Endothelial cell (in vitro differentiated cells): ENCODE data around the gene FKBP15. TPM values are rescaled to one million over a fixed set of nuclear protein-coding genes. Genes with fewer than 3 reads are reported as not detected.
"Not testable (repeated sequence)": the region's sequence is repeated elsewhere in the genome, so short reads cannot be mapped to it uniquely, and the experiment has no call there.

Experiments
- DNase-seq: peaks from one replicate; pipeline ENCODE4 v3.0.0; 2021; ENCODE audit warnings: low spot score
- H3K27ac Mint-ChIP-seq: one replicate; pipeline ENCODE4 v1.8.0; 2021; ENCODE audit warnings: mixed read lengths, inconsistent platforms; ENCODE audit not compliant: unreplicated experiment
- H3K27me3 Mint-ChIP-seq: one replicate; pipeline ENCODE4 v1.8.0; 2021; ENCODE audit warnings: mild to moderate bottlenecking, moderate library complexity, mixed read lengths, inconsistent platforms; ENCODE audit not compliant: unreplicated experiment
- H3K36me3 Mint-ChIP-seq: one replicate; pipeline ENCODE4 v1.8.0; 2021; ENCODE audit warnings: mild to moderate bottlenecking, low read depth, mixed read lengths, inconsistent platforms; ENCODE audit not compliant: unreplicated experiment
- H3K4me1 Mint-ChIP-seq: one replicate; pipeline ENCODE4 v1.8.0; 2021; ENCODE audit warnings: mild to moderate bottlenecking, mixed read lengths, inconsistent platforms; ENCODE audit not compliant: unreplicated experiment
- H3K4me3 Mint-ChIP-seq: one replicate; pipeline ENCODE4 v1.8.0; 2021; ENCODE audit warnings: mild to moderate bottlenecking, mixed read lengths, inconsistent platforms; ENCODE audit not compliant: unreplicated experiment
- H3K9me3 Mint-ChIP-seq: one replicate; pipeline ENCODE4 v1.8.0; 2021; ENCODE audit warnings: mixed read lengths, inconsistent platforms; ENCODE audit not compliant: unreplicated experiment
- CTCF ChIP-seq: fragments of 200-600 bp; sonication (generic); IDR thresholded peaks from one replicate; pipeline ENCODE4 v1.5.0; 2021; ENCODE audit warnings: antibody characterized with exemption; ENCODE audit not compliant: unreplicated experiment
- total RNA-seq: library from RNA; stranded (reverse); fragmentation: NEBNext Ultra II Directional; extraction: Animal tissue kit (Norgen Biotek cat#: 25700); gene quantifications from one replicate; pipeline ENCODE4 v1.2.1, GENCODE V29; 2021; ENCODE audit not compliant: unreplicated experiment

Gene FKBP15
- total RNA-seq, 1 donor from 2014 or later = 30.2 TPM

DNA sequence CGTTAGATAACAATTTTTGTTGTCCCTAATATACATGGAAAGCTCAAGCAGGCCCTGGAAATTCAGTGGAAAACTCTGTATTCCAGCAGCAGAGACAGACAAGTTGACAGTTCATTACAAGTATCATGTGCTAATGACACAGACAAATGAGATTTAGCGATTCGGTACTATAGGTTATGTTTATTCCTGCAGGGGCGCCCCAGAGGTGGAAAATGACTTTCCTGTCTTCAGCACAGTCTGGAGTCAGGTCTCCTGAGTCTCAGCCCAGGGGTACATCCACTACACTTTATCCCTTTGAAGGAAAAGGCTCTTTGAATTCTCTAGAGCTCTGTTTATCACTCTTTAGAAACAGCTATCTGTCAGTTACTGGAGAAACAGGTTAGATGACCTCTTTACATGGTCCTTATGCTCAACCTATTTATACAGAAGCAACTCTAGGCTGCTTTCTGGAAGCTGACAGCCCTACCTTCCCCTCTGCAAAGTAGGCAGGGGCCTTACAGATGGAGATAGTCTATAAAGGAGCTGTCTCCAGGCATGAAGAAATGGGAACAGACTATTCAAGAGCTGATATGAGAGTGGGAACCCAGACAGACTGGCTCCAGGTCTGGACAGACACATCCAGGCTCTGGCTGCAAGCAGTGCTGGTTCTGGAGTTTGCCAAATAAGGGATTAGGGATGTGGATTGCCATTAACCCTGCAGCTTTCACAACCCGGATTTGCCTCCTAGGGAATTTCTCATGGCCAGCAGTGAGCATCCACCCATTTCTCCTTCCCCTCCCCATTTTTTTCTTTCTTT lies 77.4 kb downstream of the FKBP15 start:
- Mint-ChIP-seq H3K9me3 (no peaks in the 10 kb centered on the region), H3K4me1 (no peaks in the 10 kb centered on the region), H3K4me3 (no peak overlapping the region), H3K36me3 (no peaks in the 10 kb centered on the region), H3K27me3 (peaks cover 1% of the 10 kb centered on the region), H3K27ac (no peak overlapping the region)
- no peak for DNase-seq
- TF ChIP-seq CTCF = no peak

DNA sequence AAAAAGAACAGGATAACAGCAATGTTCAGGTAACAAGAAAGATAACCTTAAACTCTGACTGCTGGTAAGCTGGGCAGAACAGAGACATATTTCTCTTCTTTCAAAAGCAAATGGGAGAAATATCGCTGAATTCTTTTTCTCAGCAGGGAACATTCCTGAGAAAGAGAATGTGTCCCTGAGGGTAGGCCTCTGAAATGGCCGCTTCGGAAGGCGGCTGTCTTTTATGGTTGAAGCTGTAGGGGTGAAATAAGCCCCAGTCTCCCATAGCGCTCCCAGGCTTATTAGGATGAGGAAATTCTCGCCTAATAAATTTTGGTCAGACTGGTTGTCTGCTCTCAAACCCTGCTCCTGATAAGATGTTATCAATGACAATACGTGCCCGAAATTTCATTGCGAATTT lies 80.2 kb downstream of the FKBP15 start:
- H3K27ac Mint-ChIP-seq, H3K9me3 Mint-ChIP-seq, H3K4me1 Mint-ChIP-seq, H3K36me3 Mint-ChIP-seq, H3K27me3 Mint-ChIP-seq, H3K4me3 Mint-ChIP-seq, DNase-seq: not testable (repeated sequence)

GRCh38 chr9:113139953-113140352 lies 81.1 kb downstream of the FKBP15 start:
- DNase-seq = no peak
- Mint-ChIP-seq H3K27ac (no peak overlapping the region), H3K4me3 (no peak overlapping the region), H3K27me3 (peaks cover 1% of the 10 kb centered on the region), H3K4me1 (no peaks in the 10 kb centered on the region), H3K36me3 (no peaks in the 10 kb centered on the region), H3K9me3 (no peaks in the 10 kb centered on the region)
- TF ChIP-seq CTCF = no peak

GRCh38 chr9:113139225-113139829 lies 81.8 kb downstream of the FKBP15 start:
- Mint-ChIP-seq H3K4me1 (no peaks in the 10 kb centered on the region), H3K4me3 (no peak overlapping the region), H3K27ac (no peak overlapping the region), H3K36me3 (no peaks in the 10 kb centered on the region), H3K27me3 (peaks cover 1% of the 10 kb centered on the region), H3K9me3 (no peaks in the 10 kb centered on the region)
- no peak for DNase-seq
- no peak for TF ChIP-seq CTCF

DNA sequence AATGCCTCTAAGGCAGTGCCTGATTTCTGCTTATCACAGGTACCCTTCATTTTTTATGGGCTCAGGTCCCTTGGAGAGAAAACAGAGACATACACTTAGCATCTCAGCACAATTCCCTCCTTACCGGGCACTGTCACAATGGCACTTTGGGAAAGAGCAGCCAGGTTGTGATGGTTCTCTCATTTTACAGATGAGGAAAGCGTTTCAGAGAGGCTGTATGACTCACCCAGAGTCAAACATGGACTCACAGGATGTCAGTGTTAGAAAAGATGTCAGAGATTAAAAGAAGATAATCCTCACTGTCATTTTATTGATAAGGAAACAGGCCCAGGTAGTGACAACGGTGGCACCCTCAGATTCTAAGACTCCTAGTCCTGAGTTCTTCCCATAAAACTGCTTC lies 82.3 kb downstream of the FKBP15 start:
- DNase-seq = no peak
- Mint-ChIP-seq H3K27ac (no peak overlapping the region), H3K4me3 (no peak overlapping the region), H3K27me3 (peaks cover 2% of the 10 kb centered on the region), H3K9me3 (no peaks in the 10 kb centered on the region), H3K4me1 (no peaks in the 10 kb centered on the region), H3K36me3 (no peaks in the 10 kb centered on the region)
- TF ChIP-seq CTCF = no peak
